ENCODE data around the gene ADCY4. TPM values are rescaled to one million over a fixed set of nuclear protein-coding genes. Genes with fewer than 3 reads are reported as not detected.

ADCY4 gene
- total and polyA plus RNA-seq, 2 experiments from 2014 or later: 0.22 to 0.38 TPM

DNA sequence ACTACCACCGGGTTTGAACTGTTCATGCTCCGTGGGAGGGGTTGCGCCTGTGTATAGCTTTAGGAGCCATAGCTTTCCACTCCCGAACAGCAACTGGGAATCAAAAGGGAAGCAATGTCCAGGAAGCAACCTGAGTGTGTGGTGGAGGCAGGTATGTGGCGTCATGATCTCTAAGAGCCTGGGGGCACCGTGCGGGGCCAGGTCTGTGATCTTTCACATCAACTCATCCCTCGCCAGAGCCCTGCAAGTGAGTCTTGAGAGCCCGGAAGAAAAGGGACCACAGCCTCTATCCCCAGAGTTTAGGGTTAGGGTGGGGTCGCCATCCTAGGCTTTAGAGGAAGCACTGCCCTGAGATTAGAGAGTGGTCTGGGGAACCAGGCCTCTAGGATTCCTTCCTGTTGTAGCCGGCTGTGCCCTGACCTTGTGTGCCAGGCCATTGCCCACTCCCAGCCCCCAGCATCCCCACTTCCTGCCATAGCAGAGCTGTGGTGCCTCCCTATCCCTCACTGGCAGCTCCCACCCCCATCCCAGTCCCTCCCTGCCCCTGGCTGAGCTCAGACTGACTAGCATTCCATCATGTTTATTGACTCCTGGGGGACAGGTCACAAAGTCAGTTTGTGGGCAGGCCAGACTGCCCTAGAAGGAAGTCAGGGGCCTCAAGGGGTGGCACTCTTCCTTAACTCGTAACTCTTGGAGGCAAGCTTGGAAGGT is 745 bp upstream of the ADCY4 start:
- in situ Hi-C loops (cut with MboI): loop anchor here (5.0 kb wide), 1 partner anchor 102 kb away; no protein-coding TSS in a partner anchor
- no peak overlapping the region for H3K4me2 ChIP-seq (ENCODE audit: unreplicated experiment)
- H3K9ac ChIP-seq: no peak overlapping the region
- no peaks in the 10 kb centered on the region for H3K9me2 ChIP-seq (ENCODE audit: insufficient read depth)
- H3K27me3 ChIP-seq (replicated peaks; ENCODE audit: insufficient read depth): no peaks in the 10 kb centered on the region
- no peak overlapping the region for H2AFZ ChIP-seq
- no peak overlapping the region for H3K27ac ChIP-seq
- TF ChIP-seq EZH2phosphoT487 (IDR thresholded peaks at IDR 0.05; ENCODE audit: insufficient read depth, low read depth) (no peak), EZH2 (IDR thresholded peaks at IDR 0.05; ENCODE audit: insufficient read depth, poor library complexity, severe bottlenecking) (no peak)
- H3F3A ChIP-seq (ENCODE audit: insufficient read depth): no peaks in the 10 kb centered on the region
- H3K79me2 ChIP-seq (ENCODE audit: insufficient read depth): no peaks in the 10 kb centered on the region
- no peak for DNase-seq
- H3K4me1 ChIP-seq (ENCODE audit: insufficient read depth): peaks cover 7% of the 10 kb centered on the region; the same call in 1 of the 2 replicates
- H3K4me3 ChIP-seq: no peak overlapping the region
- H4K20me1 ChIP-seq (ENCODE audit: insufficient read depth): no peaks in the 10 kb centered on the region
- WGBS, 2 experiments (ENCODE audit: low coverage in 1 of 2, low lambda C conversion rate in 2 of 2, missing lambda C conversion rate in 2 of 2): 86 to 88% methylated on average over 11 to 12 of the region's 12 CpGs
- no peaks in the 10 kb centered on the region for H3K9me3 ChIP-seq (ENCODE audit: low read depth)
- H3K36me3 ChIP-seq (ENCODE audit: low read depth): no peaks in the 10 kb centered on the region

DNA sequence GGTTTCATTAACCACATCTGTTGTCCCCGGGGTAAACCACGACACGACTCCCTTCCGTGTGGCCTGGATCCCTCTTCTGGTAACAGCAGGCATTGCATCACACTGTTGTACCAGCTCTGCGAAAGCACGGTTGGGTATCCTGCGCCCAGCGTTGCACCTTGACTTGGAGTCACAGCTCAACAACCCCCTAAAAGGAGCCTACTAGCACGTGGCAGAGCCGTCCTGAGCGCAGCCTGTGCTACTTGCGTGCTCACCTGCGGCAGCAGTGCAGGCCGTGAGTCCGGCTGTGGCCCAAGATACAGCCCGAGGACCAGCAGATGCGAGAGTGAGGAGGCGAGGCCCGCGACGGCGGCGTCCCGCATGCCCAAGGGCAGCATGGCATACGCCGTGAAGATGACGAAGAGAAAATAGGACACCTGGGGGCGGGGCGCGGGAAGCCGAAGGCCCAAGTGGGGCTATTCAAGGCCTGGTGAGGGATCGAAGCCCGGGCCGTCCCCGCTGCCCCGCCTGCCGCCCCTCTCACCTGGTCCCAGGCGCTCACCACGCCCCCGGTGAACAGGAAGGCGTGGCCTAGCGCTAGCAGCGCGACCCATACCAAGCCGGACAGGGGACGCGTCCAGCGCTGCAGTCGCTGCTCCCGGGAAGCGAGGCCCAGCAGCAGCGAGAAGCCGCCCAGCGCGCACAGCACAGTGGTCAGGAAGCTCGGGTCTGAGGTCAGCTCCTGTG is 2.4 kb downstream of the ADCY4 start:
- in situ Hi-C loops (cut with MboI): no loop called here
- peaks cover 7% of the 10 kb centered on the region; the same call in 1 of the 2 replicates for H3K4me1 ChIP-seq (ENCODE audit: insufficient read depth)
- no peak overlapping the region for H3K4me3 ChIP-seq
- no peaks in the 10 kb centered on the region for H3K79me2 ChIP-seq (ENCODE audit: insufficient read depth)
- no peaks in the 10 kb centered on the region for H3K9me3 ChIP-seq (ENCODE audit: low read depth)
- no peak overlapping the region; the same call in 1 of the 2 replicates for H2AFZ ChIP-seq
- H3K9ac ChIP-seq: no peak overlapping the region
- H4K20me1 ChIP-seq (ENCODE audit: insufficient read depth): no peaks in the 10 kb centered on the region
- H3K9me2 ChIP-seq (ENCODE audit: insufficient read depth): no peaks in the 10 kb centered on the region
- DNase-seq: peak; percentile 80
- no peak for TF ChIP-seq EZH2 (IDR thresholded peaks at IDR 0.05; ENCODE audit: insufficient read depth, poor library complexity, severe bottlenecking)
- no peak for TF ChIP-seq EZH2phosphoT487 (IDR thresholded peaks at IDR 0.05; ENCODE audit: insufficient read depth, low read depth)
- H3K27ac ChIP-seq: no peak overlapping the region
- no peaks in the 10 kb centered on the region for H3K27me3 ChIP-seq (replicated peaks; ENCODE audit: insufficient read depth)
- H3K36me3 ChIP-seq (ENCODE audit: low read depth): no peaks in the 10 kb centered on the region
- H3F3A ChIP-seq (ENCODE audit: insufficient read depth): no peaks in the 10 kb centered on the region
- no peak overlapping the region for H3K4me2 ChIP-seq (ENCODE audit: unreplicated experiment)
- 28 to 34% methylated on average over 45 to 56 of the region's 56 CpGs for WGBS, 2 experiments (ENCODE audit: low coverage in 1 of 2, low lambda C conversion rate in 2 of 2, missing lambda C conversion rate in 2 of 2)

DNA sequence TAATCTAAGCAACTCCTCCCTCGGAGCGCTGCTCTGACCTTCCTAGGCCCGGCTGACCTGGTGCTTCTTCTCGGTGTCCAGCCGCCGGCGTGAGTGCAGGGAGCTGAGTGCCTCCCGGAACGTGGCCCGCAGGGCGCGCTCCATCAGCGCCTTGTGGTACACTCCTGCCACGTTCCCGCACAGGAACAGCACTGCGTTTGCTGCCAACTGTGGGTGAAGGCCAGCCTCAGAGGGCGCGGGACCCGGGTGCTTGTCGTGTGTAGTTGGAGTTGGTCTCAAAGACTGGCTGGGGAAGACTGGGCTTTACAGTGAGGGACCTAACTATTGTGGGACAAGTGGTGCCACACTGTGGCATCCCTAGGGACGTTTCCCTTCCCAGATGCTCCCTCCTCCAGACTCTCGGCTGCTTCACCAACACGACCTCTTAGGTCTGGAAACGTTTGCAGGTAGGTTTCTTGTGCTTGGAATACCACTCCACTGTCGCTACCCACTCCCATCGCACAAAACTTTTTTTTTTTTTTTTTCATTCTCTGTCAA is 3.1 kb downstream of the ADCY4 start:
- Histone ChIP-seq H3F3A (ENCODE audit: insufficient read depth) (no peaks in the 10 kb centered on the region), H3K4me2 (ENCODE audit: unreplicated experiment) (no peak overlapping the region), H3K9me2 (ENCODE audit: insufficient read depth) (no peaks in the 10 kb centered on the region), H3K9ac (no peak overlapping the region), H4K20me1 (ENCODE audit: insufficient read depth) (no peaks in the 10 kb centered on the region), H3K79me2 (ENCODE audit: insufficient read depth) (no peaks in the 10 kb centered on the region), H3K4me1 (ENCODE audit: insufficient read depth) (peaks cover 7% of the 10 kb centered on the region; the same call in 1 of the 2 replicates), H3K4me3 (no peak overlapping the region), H3K9me3 (ENCODE audit: low read depth) (no peaks in the 10 kb centered on the region), H3K36me3 (ENCODE audit: low read depth) (no peaks in the 10 kb centered on the region), H3K27ac (no peak overlapping the region), H2AFZ (no peak overlapping the region), H3K27me3 (replicated peaks; ENCODE audit: insufficient read depth) (no peaks in the 10 kb centered on the region)
- WGBS, 2 experiments (ENCODE audit: low coverage in 1 of 2, low lambda C conversion rate in 2 of 2, missing lambda C conversion rate in 2 of 2): 68 to 74% methylated on average over 26 of the region's 26 CpGs
- no peak for DNase-seq
- in situ Hi-C loops (cut with MboI): no loop called here
- TF ChIP-seq EZH2 (IDR thresholded peaks at IDR 0.05; ENCODE audit: insufficient read depth, poor library complexity, severe bottlenecking) (no peak), EZH2phosphoT487 (IDR thresholded peaks at IDR 0.05; ENCODE audit: insufficient read depth, low read depth) (no peak)

DNA sequence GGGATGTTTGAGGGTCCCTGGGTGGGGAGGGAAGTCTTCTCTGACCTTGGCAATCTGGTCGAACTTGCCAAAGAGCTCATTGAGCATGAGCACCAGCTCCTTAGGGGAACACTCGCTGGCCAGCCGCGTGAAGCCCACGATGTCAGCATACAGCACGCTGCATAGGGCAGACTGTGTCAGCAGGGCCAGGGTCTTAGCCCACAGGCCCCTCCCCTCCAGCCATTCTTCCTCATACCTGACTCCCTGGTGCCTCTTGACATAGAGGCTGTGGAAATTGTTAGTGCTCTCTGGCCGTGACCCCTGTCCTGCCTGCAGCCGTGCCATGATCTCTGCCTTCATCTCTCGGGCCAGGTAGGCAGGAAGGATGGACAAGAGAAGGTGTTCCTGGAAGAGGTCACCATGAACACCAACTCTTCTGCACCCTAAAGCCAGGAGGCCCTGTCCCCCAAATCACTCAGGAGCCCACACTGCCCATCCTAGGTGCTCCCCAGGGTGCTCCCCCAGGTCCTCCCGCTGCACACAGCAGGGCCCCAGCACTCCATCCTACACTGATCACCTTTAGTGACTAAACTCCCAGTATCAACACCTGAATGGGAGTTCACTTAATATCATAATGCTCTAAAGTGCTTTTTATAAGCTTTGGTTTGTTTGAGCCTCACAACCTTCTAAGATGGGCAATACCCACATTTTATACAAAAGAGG is 3.7 kb downstream of the ADCY4 start:
- no peak overlapping the region for H3K9ac ChIP-seq
- no peak overlapping the region for H3K4me2 ChIP-seq (ENCODE audit: unreplicated experiment)
- no peaks in the 10 kb centered on the region for H3K9me2 ChIP-seq (ENCODE audit: insufficient read depth)
- in situ Hi-C loops (cut with MboI): no loop called here
- peaks cover 7% of the 10 kb centered on the region; the same call in 1 of the 2 replicates for H3K4me1 ChIP-seq (ENCODE audit: insufficient read depth)
- TF ChIP-seq EZH2 (IDR thresholded peaks at IDR 0.05; ENCODE audit: insufficient read depth, poor library complexity, severe bottlenecking) (no peak), EZH2phosphoT487 (IDR thresholded peaks at IDR 0.05; ENCODE audit: insufficient read depth, low read depth) (no peak)
- H3K27ac ChIP-seq: no peak overlapping the region
- H2AFZ ChIP-seq: no peak overlapping the region
- no peaks in the 10 kb centered on the region for H3K9me3 ChIP-seq (ENCODE audit: low read depth)
- no peaks in the 10 kb centered on the region for H3K79me2 ChIP-seq (ENCODE audit: insufficient read depth)
- WGBS, 2 experiments (ENCODE audit: low coverage in 1 of 2, low lambda C conversion rate in 2 of 2, missing lambda C conversion rate in 2 of 2): 90 to 92% methylated on average over 10 of the region's 10 CpGs
- DNase-seq: no peak
- no peaks in the 10 kb centered on the region for H4K20me1 ChIP-seq (ENCODE audit: insufficient read depth)
- no peaks in the 10 kb centered on the region for H3K36me3 ChIP-seq (ENCODE audit: low read depth)
- H3K4me3 ChIP-seq: no peak overlapping the region
- no peaks in the 10 kb centered on the region for H3F3A ChIP-seq (ENCODE audit: insufficient read depth)
- H3K27me3 ChIP-seq (replicated peaks; ENCODE audit: insufficient read depth): no peaks in the 10 kb centered on the region

All from GM23248 (cell line).